ENCODE data around the gene KLHL25. TPM values are rescaled to one million over a fixed set of nuclear protein-coding genes. Genes with fewer than 3 reads are reported as not detected.

The KLHL25 gene
- total RNA-seq, 4 donors from 2014 or later = 8.8 to 21.3 (median 11.8) TPM

- peaks cover 26 to 74% (median 39%) of the 10 kb centered on the region in 3 donors for H3K4me1 ChIP-seq
- WGBS, 2 donors (ENCODE audit: low coverage in 1 of 2) = 39 to 55% methylated on average over 3 of the region's 3 CpGs
- TF ChIP-seq, protein P1, sequence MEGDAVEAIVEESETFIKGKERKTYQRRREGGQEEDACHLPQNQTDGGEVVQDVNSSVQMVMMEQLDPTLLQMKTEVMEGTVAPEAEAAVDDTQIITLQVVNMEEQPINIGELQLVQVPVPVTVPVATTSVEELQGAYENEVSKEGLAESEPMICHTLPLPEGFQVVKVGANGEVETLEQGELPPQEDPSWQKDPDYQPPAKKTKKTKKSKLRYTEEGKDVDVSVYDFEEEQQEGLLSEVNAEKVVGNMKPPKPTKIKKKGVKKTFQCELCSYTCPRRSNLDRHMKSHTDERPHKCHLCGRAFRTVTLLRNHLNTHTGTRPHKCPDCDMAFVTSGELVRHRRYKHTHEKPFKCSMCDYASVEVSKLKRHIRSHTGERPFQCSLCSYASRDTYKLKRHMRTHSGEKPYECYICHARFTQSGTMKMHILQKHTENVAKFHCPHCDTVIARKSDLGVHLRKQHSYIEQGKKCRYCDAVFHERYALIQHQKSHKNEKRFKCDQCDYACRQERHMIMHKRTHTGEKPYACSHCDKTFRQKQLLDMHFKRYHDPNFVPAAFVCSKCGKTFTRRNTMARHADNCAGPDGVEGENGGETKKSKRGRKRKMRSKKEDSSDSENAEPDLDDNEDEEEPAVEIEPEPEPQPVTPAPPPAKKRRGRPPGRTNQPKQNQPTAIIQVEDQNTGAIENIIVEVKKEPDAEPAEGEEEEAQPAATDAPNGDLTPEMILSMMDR (IDR thresholded peaks at IDR 0.05) = no peak
- TF ChIP-seq POLR2AphosphoS5 (IDR thresholded peaks at IDR 0.05) = peak; percentile 73
- no peak for TF ChIP-seq POLR2A (IDR thresholded peaks at IDR 0.05)
- TF ChIP-seq EP300 (IDR thresholded peaks at IDR 0.05) = no peak
- H3K27me3 ChIP-seq = no peaks in the 10 kb centered on the region
- peak overlapping the region; percentile 84 to 99 (median 86) for H3K27ac ChIP-seq
- ATAC-seq = peak; percentile 36
- no peak overlapping the region for H3K4me3 ChIP-seq
- peaks cover 8 to 81% of the 10 kb centered on the region in 2 donors for H3K36me3 ChIP-seq
- H3K9me3 ChIP-seq = no peaks in the 10 kb centered on the region
Observed at GRCh38 chr15:85725019-85725418, 69.7 kb downstream of the KLHL25 start.

DNA sequence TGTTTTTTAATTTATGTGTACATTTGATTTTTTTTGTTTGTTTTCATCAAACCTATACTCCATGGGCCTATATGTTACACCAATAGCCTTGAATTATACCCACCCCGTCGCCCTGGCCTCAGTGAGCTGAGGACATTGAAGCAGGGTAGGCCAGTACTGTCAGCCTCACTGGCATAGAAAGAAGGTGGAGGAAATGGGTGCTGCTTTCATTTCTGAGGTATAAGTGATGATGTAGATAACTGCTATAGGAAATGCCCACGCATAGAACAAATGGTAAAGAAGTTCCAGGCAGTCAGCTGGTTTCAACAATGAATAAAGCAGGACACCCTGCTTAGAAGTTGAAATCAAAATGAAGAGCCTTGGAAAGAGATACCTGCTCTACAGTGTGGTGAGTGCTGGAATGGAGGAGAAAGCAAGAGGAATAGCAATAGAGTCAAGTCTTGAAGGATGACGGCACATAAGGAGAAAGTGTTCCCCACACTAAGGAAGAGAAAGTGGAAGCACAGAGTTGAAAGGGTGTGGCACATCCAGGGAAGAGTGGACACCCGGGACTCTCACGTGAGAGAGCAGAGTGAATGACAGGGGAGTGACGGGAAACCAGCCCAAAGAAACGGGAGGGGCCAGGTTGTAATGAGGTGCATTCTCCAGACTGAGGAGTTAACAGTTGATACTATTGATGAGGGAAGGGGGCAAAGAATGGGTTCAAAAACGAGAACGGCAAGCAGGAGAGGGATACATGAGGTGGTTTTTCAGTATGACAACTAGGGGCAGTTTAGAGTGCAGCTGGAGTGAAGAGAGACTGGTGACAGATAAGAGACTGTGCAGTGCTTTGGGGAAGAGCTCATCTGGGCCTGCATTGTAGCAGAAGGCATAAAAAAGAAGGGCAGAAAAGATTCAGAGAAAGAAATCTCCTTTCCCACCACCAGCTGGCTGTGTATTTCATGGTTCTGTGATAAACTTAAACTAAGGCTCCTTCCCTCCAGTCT, 70.5 kb downstream of the KLHL25 start:
- peak overlapping the region; percentile 84 to 99 (median 86) for H3K27ac ChIP-seq
- peaks cover 8 to 81% of the 10 kb centered on the region in 2 donors for H3K36me3 ChIP-seq
- WGBS, 2 donors (ENCODE audit: low coverage in 1 of 2) = 27 to 60% methylated on average over 5 to 10 of the region's 10 CpGs
- H3K4me3 ChIP-seq = no peak overlapping the region
- H3K4me1 ChIP-seq = peaks cover 26 to 67% (median 39%) of the 10 kb centered on the region in 3 donors
- no peak for ATAC-seq
- no peaks in the 10 kb centered on the region for H3K9me3 ChIP-seq
- TF ChIP-seq POLR2AphosphoS5 (IDR thresholded peaks at IDR 0.05) (no peak), EP300 (IDR thresholded peaks at IDR 0.05) (no peak), POLR2A (IDR thresholded peaks at IDR 0.05) (no peak)
- TF ChIP-seq, protein P1 (IDR thresholded peaks at IDR 0.05) = no peak
- H3K27me3 ChIP-seq = no peaks in the 10 kb centered on the region

DNA sequence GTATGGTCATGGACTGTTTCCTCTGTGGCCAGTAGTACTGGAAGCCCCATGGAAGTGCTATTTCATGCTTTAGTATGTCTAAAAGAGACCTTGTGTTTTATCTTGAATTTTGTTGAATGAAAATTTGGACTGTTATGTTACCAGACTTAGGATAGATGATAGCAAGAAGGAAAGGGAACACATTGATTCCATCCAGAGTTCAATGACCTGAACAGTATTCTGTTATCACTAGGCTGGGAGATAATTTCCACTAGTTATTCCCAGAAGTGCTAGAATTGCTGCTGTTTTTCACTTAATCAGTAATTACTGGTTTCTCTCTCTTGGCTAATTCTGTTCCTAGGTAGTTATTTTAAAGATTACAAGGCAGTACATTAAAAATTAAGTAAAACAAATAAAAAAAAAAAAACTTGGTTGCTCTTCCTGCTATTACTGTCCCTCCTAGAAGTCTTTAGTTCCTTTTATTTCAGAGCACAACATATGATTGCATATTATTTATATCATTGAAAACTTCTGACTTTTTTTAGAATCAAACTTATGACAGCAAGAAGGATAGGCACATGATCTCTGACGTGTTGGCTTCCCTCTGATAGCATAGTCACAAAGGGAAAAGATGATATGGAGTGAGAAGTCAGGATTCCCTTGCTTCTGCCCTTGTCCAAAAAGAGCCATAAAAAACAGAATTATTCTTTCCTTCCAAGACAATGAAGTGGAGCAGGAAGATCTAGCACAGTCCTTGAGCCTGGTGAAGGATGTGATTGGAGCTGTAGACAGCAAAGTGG, 72.2 kb downstream of the KLHL25 start:
- no peak for TF ChIP-seq POLR2A (IDR thresholded peaks at IDR 0.05)
- TF ChIP-seq POLR2AphosphoS5 (IDR thresholded peaks at IDR 0.05) = no peak
- no peak for TF ChIP-seq EP300 (IDR thresholded peaks at IDR 0.05)
- TF ChIP-seq, protein P1 (IDR thresholded peaks at IDR 0.05) = no peak
- peaks cover 12 to 81% of the 10 kb centered on the region in 2 donors for H3K36me3 ChIP-seq
- H3K27me3 ChIP-seq = no peaks in the 10 kb centered on the region
- H3K4me3 ChIP-seq = no peak overlapping the region
- peaks cover 25 to 53% (median 37%) of the 10 kb centered on the region in 3 donors for H3K4me1 ChIP-seq
- H3K27ac ChIP-seq = peak overlapping the region; percentile 29 to 86 (median 85)
- 33 to 54% methylated on average over 1 of the region's 1 CpG for WGBS, 2 donors (ENCODE audit: low coverage in 1 of 2)
- no peaks in the 10 kb centered on the region for H3K9me3 ChIP-seq
- no peak for ATAC-seq

DNA sequence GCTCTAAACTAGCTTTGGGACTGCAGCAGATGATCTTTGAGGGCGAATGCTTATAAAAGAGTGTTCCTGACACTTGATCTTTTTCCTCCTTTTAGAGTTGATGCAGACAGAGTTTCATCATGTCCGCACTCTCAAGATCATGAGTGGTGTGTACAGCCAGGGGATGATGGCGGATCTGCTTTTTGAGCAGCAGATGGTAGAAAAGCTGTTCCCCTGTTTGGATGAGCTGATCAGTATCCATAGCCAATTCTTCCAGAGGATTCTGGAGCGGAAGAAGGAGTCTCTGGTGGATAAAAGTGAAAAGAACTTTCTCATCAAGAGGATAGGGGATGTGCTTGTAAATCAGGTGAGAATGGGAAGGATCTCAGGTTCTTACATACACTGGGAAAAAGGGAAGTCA, 75.7 kb downstream of the KLHL25 start:
- ATAC-seq = no peak
- Histone ChIP-seq H3K36me3 (peaks cover 15 to 100% of the 10 kb centered on the region in 2 donors), H3K4me3 (no peak overlapping the region), H3K27ac (peak overlapping the region in 2 of 4 donors; percentile 20 to 29), H3K4me1 (peaks cover 2 to 17% (median 3%) of the 10 kb centered on the region in 3 donors), H3K27me3 (no peaks in the 10 kb centered on the region), H3K9me3 (no peaks in the 10 kb centered on the region)
- TF ChIP-seq POLR2AphosphoS5 (IDR thresholded peaks at IDR 0.05) = no peak
- no peak for TF ChIP-seq EP300 (IDR thresholded peaks at IDR 0.05)
- TF ChIP-seq POLR2A (IDR thresholded peaks at IDR 0.05) = no peak
- TF ChIP-seq, protein P1 (IDR thresholded peaks at IDR 0.05) = no peak
- WGBS, 2 donors (ENCODE audit: low coverage in 1 of 2) = 76 to 95% methylated on average over 4 of the region's 4 CpGs
